Measurements from ENCODE around the gene SYVN1. TPM values are rescaled to one million over a fixed set of nuclear protein-coding genes. Genes with fewer than 3 reads are reported as not detected.

SYVN1 gene
- total RNA-seq, 2 experiments from 2014 or later, result 20.6 to 26.8 TPM

DNA sequence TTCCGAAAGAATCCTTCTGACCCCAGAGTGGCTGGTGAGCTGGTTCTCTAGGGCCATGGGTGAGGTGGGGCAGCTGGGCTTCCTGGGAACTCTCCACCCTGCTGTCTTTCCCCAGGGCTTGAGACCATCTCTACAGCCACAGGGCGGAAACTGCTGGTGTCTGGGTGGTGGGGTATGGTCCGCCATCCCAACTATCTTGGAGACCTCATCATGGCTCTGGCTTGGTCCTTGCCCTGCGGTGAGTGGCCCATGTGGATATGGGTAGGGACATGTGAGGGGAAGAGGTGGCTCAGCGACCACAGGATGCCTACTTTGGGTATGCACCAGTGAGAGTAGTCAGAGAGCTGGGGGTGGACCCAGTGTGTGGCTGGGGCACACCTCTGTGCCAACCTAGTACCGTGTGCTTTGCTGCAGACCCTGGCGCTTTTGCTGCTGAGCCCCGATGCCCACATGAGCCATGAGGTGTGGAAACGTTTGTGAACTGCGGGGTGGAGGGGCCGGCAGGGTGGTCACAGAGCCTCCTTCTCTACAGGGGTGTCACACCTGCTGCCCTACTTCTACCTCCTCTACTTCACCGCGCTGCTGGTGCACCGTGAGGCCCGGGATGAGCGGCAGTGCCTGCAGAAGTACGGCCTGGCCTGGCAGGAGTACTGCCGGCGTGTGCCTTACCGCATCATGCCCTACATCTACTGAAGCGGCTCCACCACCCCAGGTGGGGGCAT, 18.8 kb downstream of the SYVN1 start:
- CTCF ChIA-PET, result interaction anchor here (0.7 to 7.3 kb wide), 4 partner anchors 15 to 384 kb away, joined by 3 to 45 read pairs (median 4); partner anchors contain the start of genes ARL2, CAPN1 and MALAT1
- H3K27me3 Mint-ChIP-seq, result no peaks in the 10 kb centered on the region

DNA sequence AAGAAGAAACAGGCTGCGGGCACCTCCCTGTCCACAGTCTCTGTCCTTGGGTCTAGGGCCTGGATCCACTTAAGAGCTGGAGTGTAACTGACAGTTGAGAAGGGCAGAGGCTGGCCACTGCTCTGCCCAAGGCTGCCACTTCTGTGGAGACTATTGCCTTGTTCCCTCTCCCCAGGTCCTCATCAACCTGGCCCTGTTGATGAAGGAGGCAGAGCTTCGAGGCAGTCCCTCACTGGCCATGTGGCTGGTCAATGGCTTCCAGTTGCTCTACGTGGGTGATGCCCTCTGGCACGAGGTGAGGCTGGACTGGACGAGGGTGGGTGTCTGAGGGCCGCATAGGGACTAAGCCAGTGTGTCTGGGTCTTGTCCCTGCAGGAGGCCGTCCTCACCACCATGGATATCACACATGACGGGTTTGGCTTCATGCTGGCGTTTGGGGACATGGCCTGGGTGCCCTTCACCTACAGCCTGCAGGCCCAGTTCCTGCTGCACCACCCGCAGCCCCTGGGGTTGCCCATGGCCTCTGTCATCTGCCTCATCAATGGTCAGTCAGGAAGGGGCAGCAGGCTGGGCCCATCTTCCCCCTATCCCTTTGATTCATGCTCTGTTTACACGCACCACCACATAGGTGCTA, 19.7 kb downstream of the SYVN1 start:
- DNase-seq, result no peak
- ChIA-PET CTCF (interaction anchor here (0.7 to 7.6 kb wide), 3 partner anchors 15 to 384 kb away, joined by 3 to 115 read pairs (median 45); partner anchors contain the start of genes ARL2, MALAT1 and VPS51), POLR2A (interaction anchor here (0.7 to 16.2 kb wide), 6 partner anchors 19 to 304 kb away, joined by 3 to 294 read pairs (median 5); partner anchors contain the start of genes SYVN1 and VPS51)
- TF ChIP-seq, protein P1, sequence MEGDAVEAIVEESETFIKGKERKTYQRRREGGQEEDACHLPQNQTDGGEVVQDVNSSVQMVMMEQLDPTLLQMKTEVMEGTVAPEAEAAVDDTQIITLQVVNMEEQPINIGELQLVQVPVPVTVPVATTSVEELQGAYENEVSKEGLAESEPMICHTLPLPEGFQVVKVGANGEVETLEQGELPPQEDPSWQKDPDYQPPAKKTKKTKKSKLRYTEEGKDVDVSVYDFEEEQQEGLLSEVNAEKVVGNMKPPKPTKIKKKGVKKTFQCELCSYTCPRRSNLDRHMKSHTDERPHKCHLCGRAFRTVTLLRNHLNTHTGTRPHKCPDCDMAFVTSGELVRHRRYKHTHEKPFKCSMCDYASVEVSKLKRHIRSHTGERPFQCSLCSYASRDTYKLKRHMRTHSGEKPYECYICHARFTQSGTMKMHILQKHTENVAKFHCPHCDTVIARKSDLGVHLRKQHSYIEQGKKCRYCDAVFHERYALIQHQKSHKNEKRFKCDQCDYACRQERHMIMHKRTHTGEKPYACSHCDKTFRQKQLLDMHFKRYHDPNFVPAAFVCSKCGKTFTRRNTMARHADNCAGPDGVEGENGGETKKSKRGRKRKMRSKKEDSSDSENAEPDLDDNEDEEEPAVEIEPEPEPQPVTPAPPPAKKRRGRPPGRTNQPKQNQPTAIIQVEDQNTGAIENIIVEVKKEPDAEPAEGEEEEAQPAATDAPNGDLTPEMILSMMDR (IDR thresholded peaks at IDR 0.05), result no peak
- no peak for ATAC-seq
- Mint-ChIP-seq H3K27ac (no peak overlapping the region), H3K27me3 (no peaks in the 10 kb centered on the region), H3K4me1 (ENCODE audit: low read depth) (peaks cover 53% of the 10 kb centered on the region), H3K9me3 (no peaks in the 10 kb centered on the region), H3K4me3 (no peak overlapping the region), H3K36me3 (ENCODE audit: low read depth) (peaks cover 35% of the 10 kb centered on the region)
- intact Hi-C loops (cut with micrococcal nuclease), result loop anchor here (10.0 kb wide), 1 partner anchor 100 kb away; the partner anchor contains the start of gene ARL2

More for the DNA sequence above, 18.8 kb downstream of the SYVN1 start:
- Mint-ChIP-seq H3K36me3 (ENCODE audit: low read depth) (peaks cover 43% of the 10 kb centered on the region), H3K4me3 (peak overlapping the region; percentile 87), H3K4me1 (ENCODE audit: low read depth) (peaks cover 57% of the 10 kb centered on the region), H3K27ac (peak overlapping the region; percentile 95), H3K9me3 (no peaks in the 10 kb centered on the region)
- no peak for ATAC-seq
- POLR2A ChIA-PET, result interaction anchor here (0.6 to 16.2 kb wide), 9 partner anchors 8 to 337 kb away, joined by 3 to 294 read pairs (median 4); partner anchors contain the start of genes SAC3D1, SF1, SYVN1 and VPS51
- intact Hi-C loops (cut with micrococcal nuclease), result loop anchor here (10.0 kb wide), 1 partner anchor 101 kb away; the partner anchor contains the start of gene ARL2
- no peak for DNase-seq
- TF ChIP-seq, protein P1 (IDR thresholded peaks at IDR 0.05), result no peak

DNA sequence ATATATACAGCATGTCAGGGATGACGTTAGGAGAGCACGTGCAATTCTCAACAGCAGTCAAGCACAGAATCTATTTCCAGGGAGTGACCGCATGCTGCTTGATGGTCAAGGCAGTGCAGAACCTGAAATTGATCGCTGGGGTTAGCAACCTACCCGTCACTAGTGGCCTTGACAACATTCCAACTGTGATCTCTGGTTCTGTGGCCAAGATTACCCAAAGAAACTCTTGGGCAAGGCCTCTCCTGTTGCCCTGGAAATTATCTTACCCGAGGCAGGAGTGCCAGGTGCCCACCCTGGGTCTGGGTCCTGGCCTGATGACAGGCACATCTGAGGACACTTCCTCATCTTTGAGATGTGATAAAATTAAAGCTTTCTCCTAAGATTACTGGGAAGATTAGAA, 20.5 kb downstream of the SYVN1 start:
- TF ChIP-seq, protein P1 (IDR thresholded peaks at IDR 0.05), result no peak
- peaks cover 50% of the 10 kb centered on the region for H3K4me1 Mint-ChIP-seq (ENCODE audit: low read depth)
- DNase-seq (no peak), ATAC-seq (no peak)
- CTCF ChIA-PET, result interaction anchor here (1.0 to 7.6 kb wide), 6 partner anchors 8 to 250 kb away, joined by 3 to 115 read pairs (median 30); partner anchors contain the start of genes ARL2, FAU, MRPL49 and SYVN1
- peak overlapping the region; percentile 86 for H3K4me3 Mint-ChIP-seq
- H3K27ac Mint-ChIP-seq, result peak overlapping the region; percentile 5
- POLR2A ChIA-PET, result interaction anchor here (0.6 to 16.2 kb wide), 9 partner anchors 8 to 303 kb away, joined by 3 to 294 read pairs (median 4); partner anchors contain the start of genes ARL2, FAU, MRPL49 and SAC3D1
- no peaks in the 10 kb centered on the region for H3K9me3 Mint-ChIP-seq
- intact Hi-C loops (cut with micrococcal nuclease), result loop anchor here (10.0 kb wide), 1 partner anchor 99 kb away; the partner anchor contains the start of gene ARL2
- peaks cover 32% of the 10 kb centered on the region for H3K36me3 Mint-ChIP-seq (ENCODE audit: low read depth)
- H3K27me3 Mint-ChIP-seq, result no peaks in the 10 kb centered on the region

DNA sequence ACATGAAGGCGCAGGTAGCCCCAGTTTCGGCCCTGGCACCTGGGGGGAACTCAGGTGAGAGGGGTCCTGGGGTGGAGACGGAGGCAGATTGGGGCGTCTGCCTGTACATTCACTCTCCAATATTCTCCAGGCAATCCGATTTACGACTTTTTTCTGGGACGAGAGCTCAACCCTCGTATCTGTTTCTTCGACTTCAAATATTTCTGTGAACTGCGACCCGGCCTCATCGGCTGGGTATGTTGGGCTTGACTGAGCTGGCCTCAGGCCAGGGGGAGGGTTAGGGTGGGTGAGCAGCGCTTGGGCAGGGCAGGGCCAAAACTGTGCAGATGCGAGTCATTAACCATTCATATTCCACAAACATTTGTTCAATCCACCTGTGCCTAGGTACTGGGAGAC, 21.0 kb downstream of the SYVN1 start:
- ATAC-seq, result no peak
- H3K4me3 Mint-ChIP-seq, result peak overlapping the region; percentile 86
- no peaks in the 10 kb centered on the region for H3K9me3 Mint-ChIP-seq
- intact Hi-C loops (cut with micrococcal nuclease), result loop anchor here (10.0 kb wide), 1 partner anchor 99 kb away; the partner anchor contains the start of gene ARL2
- ChIA-PET POLR2A (interaction anchor here (0.5 to 16.2 kb wide), 13 partner anchors 8 to 139 kb away, joined by 3 to 294 read pairs (median 4); partner anchors contain the start of genes ARL2, CDCA5, FAU and MRPL49), CTCF (interaction anchor here (0.6 to 7.6 kb wide), 12 partner anchors 8 to 384 kb away, joined by 3 to 115 read pairs (median 11); partner anchors contain the start of genes ARL2, CAPN1, CDC42EP2 and FAU)
- H3K27me3 Mint-ChIP-seq, result no peaks in the 10 kb centered on the region
- DNase-seq, result no peak
- peak overlapping the region; percentile 84 for H3K27ac Mint-ChIP-seq
- peaks cover 27% of the 10 kb centered on the region for H3K36me3 Mint-ChIP-seq (ENCODE audit: low read depth)
- peaks cover 45% of the 10 kb centered on the region for H3K4me1 Mint-ChIP-seq (ENCODE audit: low read depth)
- TF ChIP-seq, protein P1 (IDR thresholded peaks at IDR 0.05), result no peak
